GM19397 (cell line): ENCODE measurements around the gene GYS1.
"Not testable (repeated sequence)": the region's sequence is repeated elsewhere in the genome, so short reads cannot be mapped to it uniquely, and the experiment has no call there.

Experiments
- ATAC-seq: cut with Tn5 transposase; IDR thresholded peaks from one replicate; pipeline ENCODE4 v1.9.1; 2021; ENCODE audit warnings: mild to moderate bottlenecking, moderate library complexity; ENCODE audit not compliant: unreplicated experiment

GYS1 gene

DNA sequence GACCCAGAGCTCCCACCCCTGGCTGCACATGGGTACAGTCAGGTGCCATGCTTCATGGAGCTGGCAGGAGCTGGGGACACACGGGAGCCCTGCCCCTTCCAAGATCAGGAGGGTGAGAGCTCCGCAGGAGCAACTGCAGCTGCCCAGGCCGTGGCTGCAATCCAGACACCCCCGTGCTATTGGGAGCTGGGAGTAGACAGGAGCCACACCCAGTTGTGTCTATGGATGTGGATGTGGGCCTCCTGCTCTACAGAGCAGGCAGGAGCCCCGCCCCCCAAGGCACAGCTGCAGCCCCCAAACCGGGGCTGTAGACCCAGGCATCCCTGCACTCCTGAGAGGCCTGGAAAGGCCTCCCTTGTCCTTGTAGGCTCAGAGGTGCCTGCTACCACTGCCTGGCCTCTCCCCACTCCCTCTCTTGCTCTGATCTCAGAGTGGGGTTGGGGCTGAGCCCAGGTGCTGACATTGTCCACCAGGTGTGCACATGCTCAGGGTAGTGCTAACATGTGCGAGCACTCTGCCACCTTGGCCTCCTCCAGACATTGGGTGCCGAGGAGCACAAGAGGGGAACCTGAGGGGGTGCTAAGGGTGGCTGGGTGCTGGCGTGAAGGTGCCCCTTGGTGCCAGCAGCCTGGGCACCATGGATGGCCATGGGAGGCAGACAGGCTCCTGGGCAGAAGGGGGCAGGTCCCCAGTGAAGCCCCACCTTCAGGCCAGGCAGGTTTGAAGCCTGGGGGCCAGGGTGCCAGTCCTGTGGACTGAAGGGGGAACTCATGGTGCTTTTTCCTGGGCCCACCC, 46.4 kb downstream of the GYS1 start:
- no peak for ATAC-seq

DNA sequence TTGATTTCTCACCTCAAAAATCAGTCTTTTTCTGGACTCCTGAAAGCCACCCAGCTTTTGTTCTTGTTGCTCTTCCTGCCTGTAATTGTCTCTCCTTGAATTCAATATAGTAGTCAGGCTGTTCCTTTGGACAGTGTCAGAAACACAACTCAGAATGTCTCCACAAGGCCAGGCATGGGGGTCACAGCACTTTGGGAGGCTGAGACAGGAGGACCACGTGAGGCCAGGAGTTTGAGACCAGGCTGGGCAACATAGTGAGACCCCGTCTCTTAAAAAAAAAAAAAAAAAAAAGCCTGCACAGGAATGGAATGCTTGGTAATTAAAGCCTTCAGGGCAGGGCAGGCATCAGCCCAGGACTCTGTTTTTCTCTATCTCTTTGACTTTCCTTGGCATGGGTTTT, 47.3 kb downstream of the GYS1 start:
- no peak for ATAC-seq

DNA sequence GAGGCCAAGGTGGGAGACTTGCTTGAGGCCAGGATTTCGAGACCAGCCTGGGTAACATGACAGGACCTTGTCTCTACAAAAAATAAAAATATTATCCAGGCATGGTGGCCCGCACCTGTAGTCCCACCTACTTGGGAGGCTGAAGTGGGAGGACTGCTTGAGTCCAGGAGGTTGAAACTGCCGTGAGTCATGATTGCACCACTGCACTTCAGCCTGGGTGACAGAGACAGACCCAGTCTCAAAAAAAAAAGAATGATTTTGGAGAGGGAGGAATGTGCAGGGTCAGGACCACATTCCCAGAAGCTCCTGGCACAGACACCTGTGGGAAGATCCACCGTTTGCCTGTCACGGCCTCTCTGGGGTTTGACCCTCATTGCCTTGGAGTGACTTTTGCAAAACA, 47.7 kb downstream of the GYS1 start:
- no peak for ATAC-seq

DNA sequence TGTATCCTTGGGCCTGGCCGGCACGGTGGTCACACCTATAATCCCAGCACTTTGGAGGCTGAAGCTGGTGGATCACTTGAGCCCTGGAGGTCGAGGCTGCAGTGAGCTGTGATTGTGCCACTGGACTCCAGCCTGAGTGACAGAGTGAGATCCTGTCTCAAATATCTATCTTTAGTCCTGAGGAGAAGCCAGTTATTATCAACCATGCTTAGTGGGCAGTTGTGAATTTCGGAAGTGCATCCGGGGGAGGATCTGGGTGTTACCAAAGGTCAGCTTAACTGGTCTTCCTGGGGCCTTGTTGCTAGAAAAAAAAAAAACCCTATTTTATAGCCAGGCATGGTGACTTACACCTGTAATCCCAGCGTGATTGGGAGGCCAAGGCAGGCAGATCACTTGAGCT, 50.0 kb downstream of the GYS1 start:
- ATAC-seq, result no peak

DNA sequence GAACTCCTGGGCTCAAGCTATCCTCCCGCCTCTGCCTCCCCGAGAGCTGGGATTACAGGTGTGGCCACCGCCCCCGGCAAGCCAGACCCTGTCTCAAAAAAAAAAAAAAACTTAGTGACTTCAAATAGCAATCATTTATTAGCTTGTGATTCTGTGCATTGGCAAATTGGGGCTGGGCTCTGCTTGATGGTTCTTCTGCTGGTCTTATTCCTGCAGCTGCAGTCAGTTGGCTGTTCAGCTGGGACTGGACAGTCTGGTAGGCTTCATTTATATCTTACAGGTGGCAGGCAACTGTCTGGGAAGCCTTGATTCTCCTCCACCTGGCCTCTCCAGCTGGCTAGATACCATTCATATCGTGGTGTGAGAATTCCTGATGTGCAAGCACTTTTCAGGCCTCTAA, 52.2 kb downstream of the GYS1 start:
- no peak for ATAC-seq

DNA sequence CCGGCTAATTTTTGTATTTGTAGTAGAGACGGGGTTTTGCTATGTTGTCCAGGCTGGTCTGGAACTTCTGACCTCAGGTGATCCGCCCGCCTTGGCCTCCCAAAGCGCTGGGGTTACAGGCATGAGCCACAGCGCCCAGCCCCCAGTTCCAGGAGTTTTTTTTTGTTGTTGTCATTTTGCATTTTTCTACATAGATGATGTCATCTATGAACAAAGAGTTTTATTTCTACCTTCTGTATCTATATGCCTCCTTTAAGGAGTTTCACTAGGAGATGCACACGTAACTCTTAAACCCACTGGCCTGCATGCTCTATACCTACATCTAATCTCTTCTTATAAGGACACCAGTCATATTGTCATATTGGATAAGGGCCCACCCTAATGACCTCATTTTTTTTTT, 54.9 kb downstream of the GYS1 start:
- ATAC-seq, result no peak

DNA sequence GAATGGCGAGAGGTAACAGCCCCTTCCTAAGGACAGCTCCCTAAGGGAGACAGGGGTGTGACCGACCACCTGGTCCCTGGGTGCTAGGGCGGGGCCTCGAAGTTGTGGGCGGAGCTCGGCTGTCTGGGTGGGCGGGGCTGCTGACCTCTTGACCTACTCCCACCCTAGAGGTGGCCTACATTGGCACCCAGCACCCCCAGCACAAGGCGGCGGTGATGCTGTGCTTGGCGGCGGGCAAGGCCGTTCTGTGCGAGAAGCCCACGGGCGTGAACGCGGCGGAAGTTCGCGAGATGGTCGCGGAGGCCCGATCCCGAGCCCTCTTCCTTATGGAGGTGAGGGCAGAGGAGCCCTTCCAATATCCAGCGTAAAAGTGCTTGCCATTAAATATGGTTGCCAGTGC, 57.2 kb downstream of the GYS1 start:
- no peak for ATAC-seq

DNA sequence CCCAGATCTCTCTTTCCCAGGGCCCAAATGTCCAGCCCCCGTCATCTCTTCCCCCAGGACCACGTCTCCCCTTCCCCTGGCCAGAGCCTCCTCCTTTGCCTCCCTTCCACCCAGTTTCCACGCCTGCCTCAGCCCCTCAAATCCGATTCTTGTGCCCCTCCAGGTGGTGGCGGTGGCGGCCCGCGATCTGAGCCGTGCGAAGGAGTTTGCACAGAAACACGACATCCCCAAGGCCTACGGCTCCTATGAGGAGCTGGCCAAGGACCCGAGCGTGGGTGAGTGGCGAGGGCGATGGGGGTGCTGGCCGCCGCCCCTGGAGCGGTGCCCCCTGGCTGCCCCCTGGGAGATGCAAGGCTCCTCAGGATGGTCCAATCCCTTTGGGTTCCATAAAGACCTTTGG, 58.3 kb downstream of the GYS1 start:
- ATAC-seq, result no peak

DNA sequence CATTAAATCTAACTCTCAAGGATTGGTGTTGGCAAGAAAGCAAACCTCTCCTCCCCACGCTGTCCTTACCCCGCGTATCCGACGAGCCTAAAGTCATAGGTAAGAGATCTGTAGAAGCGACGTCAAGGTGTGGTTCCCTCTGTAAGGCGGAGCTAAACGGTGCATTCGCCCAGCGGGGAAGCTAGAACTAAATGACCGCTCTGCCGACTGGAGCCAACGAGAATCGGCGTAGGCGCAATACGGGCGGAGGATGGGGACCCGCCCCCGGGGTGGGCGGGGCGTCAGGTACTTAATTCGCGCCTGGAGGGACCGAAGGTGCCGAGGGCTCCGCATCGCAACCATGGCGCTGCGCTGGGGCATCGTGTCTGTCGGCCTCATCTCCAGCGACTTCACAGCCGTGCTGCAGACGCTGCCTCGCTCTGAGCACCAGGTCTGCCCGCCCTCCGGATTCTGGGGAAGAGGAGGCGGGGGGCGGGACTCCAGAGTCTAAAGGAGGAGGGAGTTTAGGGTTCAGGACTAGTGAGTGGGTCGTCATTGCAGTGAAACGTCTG, 59.7 kb downstream of the GYS1 start, which contains the start of gene DHDH:
Gene DHDH, plus strand, starts transcription at position 318 of the 551 bp plus-strand sequence. Its CDS starts 23 bp downstream, at position 341.
- ATAC-seq, result no peak

DNA sequence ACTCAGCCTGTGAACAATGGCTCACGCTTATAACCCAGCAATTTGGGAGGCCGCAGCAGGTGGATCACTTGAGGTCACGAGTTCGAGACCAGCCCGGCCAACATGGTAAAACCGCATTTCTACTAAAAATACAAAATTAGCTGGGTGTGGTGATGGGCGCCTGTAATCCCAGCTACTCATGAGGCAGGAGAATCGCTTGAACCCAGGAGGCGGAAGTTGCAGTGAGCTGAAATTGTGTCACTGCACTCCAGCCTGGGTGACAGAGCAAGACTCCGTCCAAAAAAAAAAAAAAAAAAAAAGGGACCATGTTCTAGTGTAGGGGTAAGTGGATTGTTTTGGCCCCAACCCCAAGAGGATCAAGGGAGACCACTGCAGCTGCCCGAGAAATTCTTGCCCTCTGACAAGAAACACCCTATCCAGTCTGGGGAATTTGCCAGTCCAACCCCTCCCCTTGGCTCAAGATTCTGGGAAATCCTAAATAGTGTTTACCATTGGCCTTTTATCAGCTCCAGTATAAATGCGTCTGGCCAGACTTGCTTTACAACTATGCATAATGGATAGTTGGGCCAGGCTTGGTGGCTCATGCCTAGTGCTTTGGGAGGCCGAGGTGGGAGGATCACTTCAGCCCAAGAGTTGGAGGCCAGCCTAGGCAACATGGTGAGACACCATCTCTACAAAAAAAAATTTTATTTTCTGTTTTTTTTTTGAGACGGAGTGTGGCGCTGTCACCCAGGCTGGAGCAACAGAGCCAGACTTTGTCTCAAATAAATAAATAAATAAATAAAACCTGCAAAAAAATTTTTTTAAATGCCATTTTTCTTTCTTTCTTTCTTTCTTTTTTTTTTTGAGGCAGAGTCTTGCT, 64.7 kb downstream of the GYS1 start:
- no peak for ATAC-seq

DNA sequence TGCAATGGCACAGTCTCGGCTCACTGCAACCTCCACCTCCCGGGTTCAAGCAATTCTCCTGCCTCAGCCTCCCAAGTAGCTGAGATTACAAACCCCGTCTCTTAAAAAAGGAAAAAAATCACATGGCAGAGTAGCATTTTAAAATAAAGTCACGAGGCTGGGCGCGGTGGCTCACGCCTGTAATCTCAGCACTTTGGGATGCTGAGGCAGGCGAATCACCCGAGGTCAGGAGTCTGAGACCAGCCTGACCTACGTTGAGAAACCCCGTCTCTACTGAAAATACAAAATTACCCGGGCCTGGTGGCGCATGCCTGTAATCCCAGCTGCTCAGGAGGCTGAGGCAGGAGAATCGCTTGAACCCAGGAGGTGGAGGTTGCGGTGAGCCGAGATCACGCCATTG, 65.4 kb downstream of the GYS1 start:
- ATAC-seq, result not testable (repeated sequence)

DNA sequence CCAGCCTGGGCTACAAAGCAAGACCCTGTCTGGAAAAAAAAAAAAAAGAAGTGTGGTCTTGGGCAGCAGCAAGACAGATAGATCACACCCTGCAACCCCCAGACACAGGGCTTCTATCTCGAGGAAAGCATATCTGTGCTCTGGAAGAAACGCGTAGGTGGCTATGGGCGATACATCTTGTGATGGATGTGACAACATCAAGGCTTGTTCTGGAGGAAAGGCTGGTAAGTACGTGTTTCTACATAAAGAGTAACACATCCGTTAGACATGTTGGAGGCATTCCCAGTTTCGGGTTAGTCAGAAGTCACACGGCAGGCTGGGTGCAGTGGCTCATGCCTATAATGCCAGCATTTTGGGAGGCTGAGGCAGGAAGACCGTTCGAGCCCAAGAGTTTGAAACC, 66.2 kb downstream of the GYS1 start:
- ATAC-seq, result no peak

DNA sequence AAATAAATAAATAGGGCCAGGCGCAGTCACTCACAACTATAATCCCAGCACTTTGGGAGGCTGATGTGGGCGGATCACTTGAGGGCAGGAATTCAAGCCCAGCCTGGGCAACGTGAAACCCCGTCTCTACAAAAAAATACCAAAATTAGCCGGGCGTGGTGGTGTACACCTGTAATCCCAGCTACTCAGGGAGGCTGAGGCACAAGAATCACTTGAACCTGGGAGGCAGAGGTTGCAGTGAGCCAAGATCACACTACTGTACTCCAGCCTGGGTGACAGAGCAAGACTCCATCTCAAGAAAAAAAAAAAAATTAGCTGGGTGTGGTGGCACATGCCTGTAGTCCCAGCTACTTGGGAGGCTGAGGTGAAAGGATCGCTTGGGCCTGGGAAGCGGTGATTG, 67.2 kb downstream of the GYS1 start:
- ATAC-seq, result not testable (repeated sequence)

DNA sequence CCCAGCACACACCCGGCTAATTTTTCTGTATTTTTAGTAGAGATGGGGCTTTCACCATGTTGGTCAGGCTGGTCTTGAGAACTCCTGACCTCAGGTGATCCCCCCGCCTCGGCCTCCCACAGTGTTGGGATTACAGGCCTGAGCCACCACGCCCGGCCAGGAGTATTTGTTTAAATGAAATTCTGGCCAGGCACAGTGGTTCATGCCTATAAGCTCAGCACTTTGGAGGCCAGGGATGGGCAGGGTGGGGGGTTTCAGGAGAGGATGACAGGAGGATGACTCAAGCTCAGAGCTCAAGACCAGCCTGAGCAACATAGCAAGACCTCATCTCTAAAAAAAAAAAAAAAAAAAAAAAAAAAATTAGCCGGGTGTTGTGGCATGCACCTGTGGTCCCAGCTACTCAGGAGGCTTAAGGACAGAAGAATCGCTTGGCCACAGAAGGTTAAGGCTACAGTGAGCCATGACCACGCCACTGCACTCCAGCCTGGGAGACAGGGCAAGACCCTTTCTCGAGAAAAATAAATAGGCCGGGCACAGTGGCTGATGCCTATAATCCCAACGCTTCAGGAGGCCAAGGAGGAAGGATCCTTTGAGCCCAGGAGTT, 67.8 kb downstream of the GYS1 start:
- no peak for ATAC-seq

DNA sequence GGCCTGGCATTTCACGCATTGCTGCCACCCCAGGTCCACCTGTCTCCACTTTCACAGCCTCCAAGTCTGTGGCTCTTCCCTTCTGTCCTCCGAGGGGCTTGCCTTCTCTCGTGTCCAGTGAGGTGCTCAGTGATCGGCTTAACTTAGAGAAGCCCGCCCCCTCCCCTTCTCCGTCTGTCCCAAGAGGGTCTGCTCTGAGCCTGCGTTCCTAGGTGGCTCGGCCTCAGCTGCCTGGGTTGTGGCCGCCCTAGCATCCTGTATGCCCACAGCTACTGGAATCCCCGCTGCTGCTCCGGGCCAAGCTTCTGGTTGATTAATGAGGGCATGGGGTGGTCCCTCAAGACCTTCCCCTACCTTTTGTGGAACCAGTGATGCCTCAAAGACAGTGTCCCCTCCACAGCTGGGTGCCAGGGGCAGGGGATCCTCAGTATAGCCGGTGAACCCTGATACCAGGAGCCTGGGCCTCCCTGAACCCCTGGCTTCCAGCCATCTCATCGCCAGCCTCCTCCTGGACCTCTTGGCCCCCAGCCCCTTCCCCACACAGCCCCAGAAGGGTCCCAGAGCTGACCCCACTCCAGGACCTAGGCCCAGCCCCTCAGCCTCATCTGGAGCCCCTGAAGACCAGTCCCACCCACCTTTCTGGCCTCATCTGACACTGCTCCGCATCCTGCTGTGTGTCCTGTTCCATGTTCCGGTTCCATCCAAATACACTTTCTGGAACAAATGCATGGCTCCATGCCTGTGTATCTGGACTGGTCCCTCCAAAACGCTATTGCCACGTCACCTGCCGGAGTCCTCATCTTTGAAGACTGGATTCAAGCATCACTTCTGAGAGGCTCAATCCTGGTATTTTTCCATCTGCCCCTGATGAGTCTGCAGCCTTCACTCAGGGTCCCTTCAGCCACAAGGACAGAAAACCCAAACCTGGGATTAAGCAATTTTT, 70.3 kb downstream of the GYS1 start:
- ATAC-seq, result no peak

DNA sequence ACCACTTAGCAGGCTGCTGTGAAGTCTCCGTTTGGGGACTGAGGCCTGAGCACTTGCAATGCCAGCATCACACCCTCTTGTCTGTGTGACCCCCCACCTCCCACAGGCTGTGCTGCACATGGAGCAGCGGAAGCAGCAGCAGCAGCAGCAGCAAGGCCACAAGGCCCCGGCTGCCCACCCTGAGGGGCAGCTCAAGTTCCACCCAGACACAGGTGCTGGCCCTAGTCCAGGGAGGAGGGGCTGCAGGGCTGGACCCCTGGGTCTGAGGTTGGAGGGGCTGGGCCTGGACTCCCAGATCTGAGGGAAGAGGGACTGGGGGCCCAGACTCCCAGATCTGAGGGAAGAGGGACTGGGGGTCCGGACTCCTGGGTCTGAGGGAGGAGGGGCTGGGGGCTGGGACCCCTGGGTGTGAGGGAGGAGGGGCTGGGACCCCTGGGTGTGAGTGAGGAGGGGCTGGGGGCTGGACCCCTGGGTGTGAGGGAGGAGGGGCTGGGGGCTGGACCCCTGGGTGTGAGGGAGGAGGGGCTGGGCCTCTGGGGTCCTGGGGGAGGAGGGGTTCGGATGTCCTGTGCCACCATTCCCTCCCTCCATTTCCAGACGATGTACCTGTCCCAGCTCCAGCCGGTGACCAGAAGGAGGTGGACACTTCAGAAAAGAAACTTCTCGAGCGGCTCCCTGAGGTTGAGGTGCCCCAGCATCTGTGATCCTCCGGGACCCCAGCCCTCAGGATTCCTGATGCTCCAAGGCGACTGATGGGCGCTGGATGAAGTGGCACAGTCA, 71.2 kb downstream of the GYS1 start:
- no peak for ATAC-seq

DNA sequence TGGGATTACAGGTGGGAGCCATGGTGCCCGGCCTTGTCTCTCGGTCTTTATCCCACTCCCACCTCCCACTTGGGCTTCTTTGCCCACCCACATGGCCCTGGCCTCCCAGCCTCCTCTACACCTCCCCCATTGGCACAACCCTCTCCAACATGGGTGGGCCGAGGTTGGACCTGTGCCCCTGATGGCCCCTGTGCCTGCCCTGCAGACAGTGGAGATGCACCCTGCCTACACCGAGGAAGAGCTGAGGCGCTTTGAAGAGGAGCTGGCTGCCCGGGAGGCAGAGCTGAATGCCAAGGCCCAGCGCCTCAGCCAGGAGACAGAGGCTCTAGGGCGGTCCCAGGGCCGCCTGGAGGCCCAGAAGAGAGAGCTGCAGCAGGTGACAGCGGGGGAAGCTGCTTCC, 72.2 kb downstream of the GYS1 start:
- no peak for ATAC-seq

DNA sequence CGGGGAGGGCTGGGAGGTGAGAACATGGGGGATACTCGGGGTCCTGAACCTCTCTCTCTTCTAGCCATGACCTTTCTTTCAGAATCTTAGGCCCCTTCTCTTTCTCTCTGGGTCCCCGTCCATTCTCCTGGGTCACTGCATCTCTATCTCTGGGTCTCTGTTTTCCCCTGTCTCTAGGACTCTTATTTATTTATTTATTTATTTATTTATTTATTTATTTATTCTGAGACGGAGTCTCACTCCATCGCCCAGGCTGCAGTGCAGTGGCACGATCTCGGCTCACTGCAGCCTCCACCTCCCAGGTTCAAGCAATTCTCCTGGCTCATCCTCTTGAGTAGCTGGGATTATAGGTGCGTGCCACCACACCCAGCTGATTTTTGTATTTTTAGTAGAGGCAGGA, 73.8 kb downstream of the GYS1 start:
- ATAC-seq, result not testable (repeated sequence)

DNA sequence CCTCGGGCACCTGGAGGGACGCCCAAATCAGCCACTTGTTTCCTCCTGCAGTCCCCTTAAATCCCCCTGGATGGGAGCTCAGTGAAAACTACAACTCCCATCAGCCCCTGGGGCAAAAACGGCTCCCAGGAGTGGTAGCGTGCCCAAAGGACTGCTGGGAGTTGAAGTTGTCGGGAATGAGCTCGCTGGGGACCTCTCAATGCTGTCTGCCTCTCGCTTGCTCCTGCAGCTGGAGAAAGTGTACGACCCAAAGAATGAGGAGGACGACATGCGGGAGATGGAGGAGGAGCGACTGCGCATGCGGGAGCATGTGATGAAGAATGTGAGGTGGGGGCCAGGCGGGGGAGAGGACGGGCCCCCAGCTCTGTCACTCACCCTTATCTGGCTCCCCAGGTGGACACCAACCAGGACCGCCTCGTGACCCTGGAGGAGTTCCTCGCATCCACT, 74.3 kb downstream of the GYS1 start:
- ATAC-seq, result no peak
